ENCODE data around the gene TPM4. TPM values are rescaled to one million over a fixed set of nuclear protein-coding genes. Genes with fewer than 3 reads are reported as not detected.

The TPM4 gene
- total and polyA plus RNA-seq, 2 of the 8 experiments (the other 6 are each of a cell fraction or from before 2014, with no cell fraction given): 160 to 359 TPM

DNA sequence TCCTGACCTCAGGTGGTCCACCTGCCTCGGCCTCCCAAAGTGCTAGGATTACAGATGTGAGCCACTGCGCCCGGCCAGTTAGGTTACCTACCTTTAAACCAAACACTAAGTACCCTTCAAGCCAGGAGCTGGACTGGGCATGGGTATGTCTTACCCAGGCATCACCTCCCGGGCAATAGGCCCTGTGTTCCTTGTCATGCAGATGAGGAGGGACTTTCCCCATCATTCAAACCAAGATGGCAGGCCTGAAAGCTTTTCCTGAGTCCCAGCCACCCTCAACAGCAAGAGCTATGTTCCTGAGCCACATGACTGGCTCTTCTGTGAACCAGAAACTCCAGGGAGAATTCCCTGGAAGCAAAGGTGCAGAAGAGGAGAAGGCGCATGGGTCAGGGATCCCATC lies 44.8 kb downstream of the TPM4 start (continued):
- TF ChIP-seq CREB1 (IDR thresholded peaks at IDR 0.05): no peak
- TF ChIP-seq POLR2AphosphoS5 (IDR thresholded peaks at IDR 0.05; ENCODE audit: low read depth, low read length): no peak
- TF ChIP-seq GTF2F1 (IDR thresholded peaks at IDR 0.05; ENCODE audit: borderline replicate concordance, low read depth, low read length): no peak
- no peak for TF ChIP-seq RAD21 (IDR thresholded peaks at IDR 0.05 in 1 of 2, conservative IDR thresholded peaks at IDR 0.05 in 1 of 2; ENCODE audit: low read depth in 2 of 2, low read length in 2 of 2)
- TF ChIP-seq TAF1 (IDR thresholded peaks at IDR 0.05; ENCODE audit: low read depth, low read length): no peak
- TF ChIP-seq ASH2L (IDR thresholded peaks at IDR 0.05; ENCODE audit: low read length): no peak
